ENCODE measurements around the gene ICA1. TPM values are rescaled to one million over a fixed set of nuclear protein-coding genes. Genes with fewer than 3 reads are reported as not detected.
"Not testable (repeated sequence)": the region's sequence is repeated elsewhere in the genome, so short reads cannot be mapped to it uniquely, and the experiment has no call there.

The ICA1 gene
- total RNA-seq, 1 donor = 5.1 TPM

DNA sequence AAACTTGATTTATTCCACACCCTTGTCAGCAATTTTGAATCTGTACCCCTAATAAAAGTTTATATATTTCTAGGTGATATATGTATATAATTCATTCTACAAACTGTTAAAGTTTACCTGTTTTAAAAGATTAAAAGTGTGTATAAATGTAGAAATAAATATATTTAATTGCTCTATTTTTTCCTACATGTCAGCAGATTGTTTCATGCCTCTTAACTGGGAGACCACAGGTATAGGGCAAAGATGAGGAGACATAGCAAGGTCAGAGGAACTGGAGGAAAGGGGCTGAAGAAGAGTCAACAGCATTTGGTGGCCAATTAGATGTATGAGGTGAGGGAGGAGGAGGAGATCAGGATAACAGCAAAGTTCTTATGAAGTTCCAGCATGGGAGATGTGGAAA, 183.5 kb downstream of the ICA1 start:
- Histone ChIP-seq H3K4me1 (ENCODE audit: insufficient read depth, low read length) (no peaks in the 10 kb centered on the region), H3K4me3 (ENCODE audit: low read length) (no peak overlapping the region), H3K9me3 (ENCODE audit: low read depth, low read length) (no peaks in the 10 kb centered on the region), H3K27me3 (ENCODE audit: insufficient read depth, low read length) (no peaks in the 10 kb centered on the region)

DNA sequence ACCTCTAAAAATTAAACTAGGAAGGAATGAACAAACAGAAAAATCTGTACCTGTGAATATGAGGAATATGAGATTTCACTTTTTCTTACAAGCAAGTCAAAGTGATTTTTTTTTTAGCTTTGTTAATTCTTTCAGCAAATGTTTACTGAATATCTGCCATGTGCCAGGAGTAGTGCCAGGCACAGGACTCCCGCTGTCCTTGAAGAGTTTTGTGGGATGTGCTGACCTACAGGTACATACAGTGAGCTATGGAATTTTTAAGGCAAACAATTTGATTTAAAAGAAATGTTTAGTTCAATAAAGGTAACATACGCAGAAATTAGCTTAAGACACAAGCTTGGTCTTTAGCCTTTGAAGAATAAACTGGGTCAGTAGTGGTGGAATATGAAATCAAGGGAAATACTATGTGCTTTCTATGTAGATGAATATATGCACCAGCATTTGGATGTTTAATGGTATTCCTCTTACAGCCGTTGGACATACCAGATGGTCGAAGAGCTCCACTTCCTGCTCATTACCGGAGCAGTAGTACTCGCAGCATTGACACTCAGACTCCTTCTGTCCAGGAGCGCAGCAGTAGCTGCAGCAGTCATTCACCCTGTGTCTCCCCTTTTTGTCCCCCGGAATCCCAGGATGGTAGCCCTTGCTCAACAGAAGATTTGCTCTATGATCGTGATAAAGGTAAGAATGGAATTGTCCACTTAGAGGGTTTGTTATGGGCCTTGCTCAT, 191.4 kb downstream of the ICA1 start:
- Histone ChIP-seq H3K4me1 (ENCODE audit: insufficient read depth, low read length) (peaks cover 2% of the 10 kb centered on the region), H3K27me3 (ENCODE audit: insufficient read depth, low read length) (no peaks in the 10 kb centered on the region), H3K9me3 (ENCODE audit: low read depth, low read length) (no peaks in the 10 kb centered on the region), H3K4me3 (ENCODE audit: low read length) (no peak overlapping the region)

DNA sequence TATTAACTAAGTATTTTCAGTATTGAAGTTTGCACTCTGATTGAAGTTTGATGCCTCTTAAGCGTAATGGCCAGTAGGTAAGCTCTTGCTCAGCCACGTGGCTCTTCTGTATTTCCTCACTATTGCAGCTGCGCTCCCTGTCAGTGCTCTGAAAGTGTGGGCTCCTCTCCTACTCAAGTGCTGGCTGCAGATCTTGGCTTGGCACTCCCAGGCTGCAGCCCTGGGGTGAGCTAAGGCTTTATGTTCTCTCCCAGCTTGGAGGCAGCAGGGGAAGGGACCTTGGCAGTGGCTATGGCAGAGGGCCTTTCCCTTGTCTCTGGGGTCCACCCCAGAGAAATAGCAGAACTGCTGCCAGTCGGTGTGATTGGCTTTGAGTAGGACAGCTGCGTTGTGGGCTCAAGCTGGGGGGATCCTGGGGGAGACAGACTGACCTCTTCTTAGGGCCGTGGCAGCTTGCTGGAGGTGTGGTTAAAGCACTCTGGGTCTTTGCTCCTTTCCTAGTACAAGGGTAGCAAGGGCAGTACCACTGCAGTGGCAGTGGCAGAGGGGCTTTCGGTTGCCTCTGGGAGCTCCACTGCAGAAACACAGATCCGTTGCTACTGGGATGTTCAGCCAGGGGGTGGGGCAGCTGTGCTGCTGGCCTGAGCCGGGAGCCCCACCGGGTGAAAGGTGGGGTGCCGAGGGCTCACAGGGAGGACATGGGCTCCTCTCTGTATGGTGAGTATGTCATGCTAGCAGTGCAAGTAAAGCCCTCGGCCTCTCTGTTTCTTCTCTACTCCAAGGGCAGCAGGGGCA, 192.9 kb downstream of the ICA1 start:
- Histone ChIP-seq H3K4me3 (ENCODE audit: low read length) (no peak overlapping the region), H3K4me1 (ENCODE audit: insufficient read depth, low read length) (peaks cover 2% of the 10 kb centered on the region), H3K27me3 (ENCODE audit: insufficient read depth, low read length) (no peaks in the 10 kb centered on the region), H3K9me3 (ENCODE audit: low read depth, low read length) (no peaks in the 10 kb centered on the region)

DNA sequence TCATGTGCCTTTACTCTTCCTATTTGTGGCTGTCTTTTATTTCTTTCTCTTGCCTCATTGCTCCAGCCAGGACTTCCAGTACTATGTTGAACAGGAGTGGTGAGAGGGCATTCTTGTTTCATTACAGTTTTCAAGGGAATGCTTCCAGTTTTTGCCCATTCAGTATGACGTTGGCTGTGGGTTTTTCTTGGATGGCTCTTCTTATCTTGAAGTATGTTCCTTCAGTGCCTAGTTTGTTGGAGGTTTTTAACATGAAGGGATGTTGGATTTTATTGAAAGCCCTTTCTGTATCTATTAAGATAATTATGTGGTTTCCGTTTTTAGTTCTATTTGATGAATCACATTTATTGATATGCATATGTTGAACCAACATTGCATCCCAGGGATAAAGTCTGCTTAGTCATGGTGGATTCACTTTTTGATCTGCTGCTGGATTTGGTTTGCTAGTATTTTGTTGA, 196.6 kb downstream of the ICA1 start:
- H3K4me1 ChIP-seq (ENCODE audit: insufficient read depth, low read length) = peaks cover 10% of the 10 kb centered on the region
- H3K4me3 ChIP-seq (ENCODE audit: low read length) = no peak overlapping the region
- no peaks in the 10 kb centered on the region for H3K27me3 ChIP-seq (ENCODE audit: insufficient read depth, low read length)

DNA sequence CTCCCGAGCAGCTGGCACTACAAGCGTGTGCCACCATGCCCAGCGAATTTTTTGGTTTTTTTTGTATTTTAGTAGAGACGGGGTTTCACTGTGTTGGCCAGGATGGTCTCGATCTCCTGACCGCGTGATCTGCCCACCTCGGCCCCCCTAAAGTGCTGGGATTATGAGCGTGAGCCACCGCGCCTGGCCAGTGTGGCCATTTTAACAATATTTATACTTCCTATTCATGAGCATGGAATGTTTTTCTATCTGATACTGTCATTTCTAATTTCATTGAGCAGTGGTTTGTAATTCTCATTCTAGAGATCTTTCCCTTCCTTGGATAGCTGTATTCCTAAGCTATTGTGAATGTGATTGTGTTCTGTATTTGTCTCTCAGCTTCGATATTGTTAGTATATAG, 197.1 kb downstream of the ICA1 start:
- H3K27me3 ChIP-seq (ENCODE audit: insufficient read depth, low read length) = no peaks in the 10 kb centered on the region
- no peak overlapping the region for H3K4me3 ChIP-seq (ENCODE audit: low read length)
- peaks cover 10% of the 10 kb centered on the region for H3K4me1 ChIP-seq (ENCODE audit: insufficient read depth, low read length)
- H3K9me3 ChIP-seq (ENCODE audit: low read depth, low read length) = no peaks in the 10 kb centered on the region

More for the DNA sequence above, 196.6 kb downstream of the ICA1 start:
- H3K9me3 ChIP-seq (ENCODE audit: low read depth, low read length) = no peaks in the 10 kb centered on the region

DNA sequence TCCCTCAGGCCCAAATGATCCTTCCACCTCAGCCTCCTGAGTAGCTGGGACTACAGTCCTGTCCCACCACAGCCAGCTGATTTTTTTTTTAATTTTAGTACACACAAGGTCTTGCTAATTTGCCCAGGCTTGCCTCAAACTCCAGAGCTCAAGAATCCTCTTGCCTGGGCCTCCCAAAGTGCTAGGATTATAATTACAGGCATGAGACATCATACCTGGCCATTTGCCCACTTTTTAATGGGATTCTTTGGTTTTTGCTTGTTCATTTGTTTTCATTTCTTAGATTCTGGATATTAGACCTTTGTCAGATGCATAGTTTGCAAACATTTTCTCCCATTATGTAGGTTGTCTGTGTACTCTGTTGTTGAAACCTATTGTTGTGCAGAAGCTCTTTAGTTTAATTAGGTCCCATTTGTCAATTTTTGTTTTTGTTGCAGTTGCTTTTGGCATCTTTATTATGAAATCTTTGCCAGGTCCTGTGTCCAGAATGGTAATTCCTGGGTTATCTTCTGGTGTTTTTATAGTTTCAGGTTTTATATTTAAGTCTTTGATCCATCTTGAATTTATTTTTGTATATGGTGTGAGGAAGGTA, 198.2 kb downstream of the ICA1 start:
- no peaks in the 10 kb centered on the region for H3K9me3 ChIP-seq (ENCODE audit: low read depth, low read length)
- H3K4me1 ChIP-seq (ENCODE audit: insufficient read depth, low read length) = peaks cover 10% of the 10 kb centered on the region
- H3K27me3 ChIP-seq (ENCODE audit: insufficient read depth, low read length) = no peaks in the 10 kb centered on the region
- H3K4me3 ChIP-seq (ENCODE audit: low read length) = no peak overlapping the region

DNA sequence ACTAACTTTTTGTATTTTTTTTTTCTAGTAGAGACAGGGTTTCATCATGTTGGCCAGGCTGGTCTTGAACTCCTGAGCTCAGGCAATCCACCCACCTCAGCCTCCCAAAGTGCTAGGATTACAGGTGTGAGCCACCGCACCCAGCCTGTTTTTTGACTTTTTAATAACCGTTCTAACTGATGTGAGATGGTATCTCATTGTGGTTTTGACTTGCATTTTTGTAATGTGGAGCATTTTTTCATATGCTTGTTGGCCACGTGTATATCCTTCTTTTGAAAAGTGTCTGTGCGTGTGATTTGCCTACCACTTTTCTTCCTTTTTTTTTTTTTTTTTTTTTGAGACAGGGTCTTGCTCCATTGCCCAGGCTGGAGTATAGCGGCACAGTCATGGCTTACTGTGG, 198.7 kb downstream of the ICA1 start:
- H3K9me3 ChIP-seq (ENCODE audit: low read depth, low read length); H3K4me3 ChIP-seq (ENCODE audit: low read length); H3K4me1 ChIP-seq (ENCODE audit: insufficient read depth, low read length); H3K27me3 ChIP-seq (ENCODE audit: insufficient read depth, low read length): not testable (repeated sequence)

Other genes starting within 250 kb of the ICA1 start
- not detected for gene NXPH1, start 171.4 kb upstream of the ICA1 start, total RNA-seq